ENCODE results near the gene RAMACL. TPM values are rescaled to one million over a fixed set of nuclear protein-coding genes. Genes with fewer than 3 reads are reported as not detected.
A peak's percentile ranks its signal among the peaks of the same experiment; 100 is the strongest.

RAMACL gene
- total and polyA plus RNA-seq, 7 donors: 0.34 to 3.0 (median 1.4) TPM; not detected in 2

GRCh38 chr6:166552600-166552999, 33.9 kb downstream of the RAMACL start:
- Histone ChIP-seq H3K9me3 (no peaks in the 10 kb centered on the region), H3K27ac (peak overlapping the region in 2 of 4 donors; percentile 84 to 85), H3K4me1 (peaks cover 0 to 42% (median 24%) of the 10 kb centered on the region in 4 donors), H3K27me3 (no peaks in the 10 kb centered on the region), H3K36me3 (no peaks in the 10 kb centered on the region), H3K4me3 (no peak overlapping the region)
- intact Hi-C loops (cut with DNase I): no loop called here
- DNase-seq: no peak
- WGBS, 2 donors: 86 to 89% methylated on average over 7 of the region's 7 CpGs
- TF ChIP-seq POLR2AphosphoS5 (IDR thresholded peaks at IDR 0.05) (no peak), EP300 (IDR thresholded peaks at IDR 0.05) (no peak), CTCF (IDR thresholded peaks at IDR 0.05) (no peak), POLR2A (IDR thresholded peaks at IDR 0.05) (no peak)

GRCh38 chr6:166551754-166552495, 34.6 kb downstream of the RAMACL start:
- 91 to 94% methylated on average over 16 of the region's 16 CpGs for WGBS, 2 donors
- H3K27ac ChIP-seq: no peak overlapping the region
- DNase-seq: no peak
- H3K9me3 ChIP-seq: no peaks in the 10 kb centered on the region
- H3K4me1 ChIP-seq: peaks cover 0 to 36% (median 21%) of the 10 kb centered on the region in 4 donors
- H3K4me3 ChIP-seq: no peak overlapping the region
- TF ChIP-seq EP300 (IDR thresholded peaks at IDR 0.05) (no peak), POLR2AphosphoS5 (IDR thresholded peaks at IDR 0.05) (no peak), CTCF (IDR thresholded peaks at IDR 0.05) (no peak), POLR2A (IDR thresholded peaks at IDR 0.05) (no peak)
- H3K27me3 ChIP-seq: no peaks in the 10 kb centered on the region
- intact Hi-C loops (cut with DNase I): no loop called here
- H3K36me3 ChIP-seq: no peaks in the 10 kb centered on the region

DNA sequence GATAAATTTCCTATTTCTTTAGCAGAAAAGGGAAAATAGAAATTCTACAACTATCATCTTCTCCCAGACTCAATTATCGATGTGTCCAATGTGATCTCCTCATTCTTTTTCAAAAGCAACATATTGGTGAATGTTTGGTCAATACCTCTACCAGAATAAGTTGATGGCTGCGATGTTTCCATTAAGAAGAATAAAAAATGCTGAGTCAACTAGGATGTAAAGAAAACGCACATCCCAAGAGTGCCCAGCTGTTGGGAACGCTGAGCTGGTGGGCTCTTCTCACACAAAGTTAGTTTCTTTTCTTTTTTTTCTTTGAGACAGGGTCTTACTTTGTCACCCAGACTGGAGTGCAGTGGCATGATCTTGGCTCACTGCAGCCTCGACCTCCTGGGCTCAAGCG, 39.8 kb downstream of the RAMACL start:
- H3K36me3 ChIP-seq: no peaks in the 10 kb centered on the region
- H3K27ac ChIP-seq: no peak overlapping the region
- no peaks in the 10 kb centered on the region for H3K27me3 ChIP-seq
- DNase-seq: no peak
- intact Hi-C loops (cut with DNase I): no loop called here
- H3K9me3 ChIP-seq: no peaks in the 10 kb centered on the region
- 92 to 96% methylated on average over 6 of the region's 6 CpGs for WGBS, 2 donors
- no peak for TF ChIP-seq CTCF (IDR thresholded peaks at IDR 0.05)
- no peak for TF ChIP-seq POLR2AphosphoS5 (IDR thresholded peaks at IDR 0.05)
- TF ChIP-seq POLR2A (IDR thresholded peaks at IDR 0.05): no peak
- TF ChIP-seq EP300 (IDR thresholded peaks at IDR 0.05): no peak
- H3K4me3 ChIP-seq: no peak overlapping the region
- peaks cover 0 to 8% (median 2%) of the 10 kb centered on the region in 4 donors for H3K4me1 ChIP-seq

DNA sequence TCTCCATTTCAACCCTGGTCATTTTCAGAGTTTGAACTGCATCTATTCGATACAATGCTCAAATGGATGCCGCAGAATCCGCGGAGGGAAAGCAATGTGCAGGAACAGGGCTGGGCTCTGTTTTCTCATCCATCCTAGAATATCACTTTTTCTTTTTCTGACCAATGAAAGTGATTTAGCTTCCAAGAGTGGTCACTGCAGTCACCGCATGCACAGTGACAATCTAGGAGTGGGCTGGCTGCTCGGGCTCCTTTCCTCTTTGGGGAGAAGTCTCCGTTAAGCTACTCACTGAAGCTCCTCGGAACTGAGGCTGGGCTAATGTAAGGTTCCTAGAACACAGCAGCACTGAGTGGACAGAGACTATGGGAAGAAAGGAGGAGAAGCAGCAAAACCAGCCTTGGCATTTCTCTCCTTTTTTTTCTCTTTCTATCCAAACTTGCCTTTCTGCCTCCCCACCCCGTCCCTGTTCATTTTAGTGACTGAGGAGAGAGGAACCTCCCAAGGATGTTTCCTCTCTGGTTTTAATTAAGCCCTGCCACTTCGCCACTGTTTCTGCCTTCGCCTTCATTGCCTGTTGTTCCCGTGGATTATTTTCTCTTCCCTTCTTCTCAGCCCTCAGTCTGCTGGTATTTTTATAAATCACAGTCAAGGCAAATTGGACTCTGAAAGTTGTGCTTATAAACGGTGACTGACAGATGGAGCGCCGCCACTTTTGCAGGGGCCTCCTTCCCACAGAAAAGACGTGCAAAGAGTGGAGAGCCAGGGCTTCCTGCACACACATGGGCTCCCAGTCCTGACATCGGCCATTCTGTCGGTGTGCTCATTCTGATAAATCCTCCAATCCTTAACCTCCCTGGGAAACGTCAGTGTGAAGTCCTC, 41.1 kb downstream of the RAMACL start:
- H3K9me3 ChIP-seq: no peaks in the 10 kb centered on the region
- H3K27ac ChIP-seq: no peak overlapping the region
- H3K36me3 ChIP-seq: no peaks in the 10 kb centered on the region
- no peak overlapping the region for H3K4me3 ChIP-seq
- intact Hi-C loops (cut with DNase I): no loop called here
- H3K27me3 ChIP-seq: no peaks in the 10 kb centered on the region
- DNase-seq: no peak
- peaks cover 0 to 8% (median 4%) of the 10 kb centered on the region in 4 donors for H3K4me1 ChIP-seq
- WGBS, 2 donors: 94 to 96% methylated on average over 19 of the region's 19 CpGs
- no peak for TF ChIP-seq POLR2A (IDR thresholded peaks at IDR 0.05)
- no peak for TF ChIP-seq CTCF (IDR thresholded peaks at IDR 0.05)
- TF ChIP-seq EP300 (IDR thresholded peaks at IDR 0.05): no peak
- TF ChIP-seq POLR2AphosphoS5 (IDR thresholded peaks at IDR 0.05): no peak

All from sigmoid colon (tissue), 7 donors.